ENCODE data around the gene UBE2I.
"Not testable (repeated sequence)": the region's sequence is repeated elsewhere in the genome, so short reads cannot be mapped to it uniquely, and the experiment has no call there.

The UBE2I gene

DNA sequence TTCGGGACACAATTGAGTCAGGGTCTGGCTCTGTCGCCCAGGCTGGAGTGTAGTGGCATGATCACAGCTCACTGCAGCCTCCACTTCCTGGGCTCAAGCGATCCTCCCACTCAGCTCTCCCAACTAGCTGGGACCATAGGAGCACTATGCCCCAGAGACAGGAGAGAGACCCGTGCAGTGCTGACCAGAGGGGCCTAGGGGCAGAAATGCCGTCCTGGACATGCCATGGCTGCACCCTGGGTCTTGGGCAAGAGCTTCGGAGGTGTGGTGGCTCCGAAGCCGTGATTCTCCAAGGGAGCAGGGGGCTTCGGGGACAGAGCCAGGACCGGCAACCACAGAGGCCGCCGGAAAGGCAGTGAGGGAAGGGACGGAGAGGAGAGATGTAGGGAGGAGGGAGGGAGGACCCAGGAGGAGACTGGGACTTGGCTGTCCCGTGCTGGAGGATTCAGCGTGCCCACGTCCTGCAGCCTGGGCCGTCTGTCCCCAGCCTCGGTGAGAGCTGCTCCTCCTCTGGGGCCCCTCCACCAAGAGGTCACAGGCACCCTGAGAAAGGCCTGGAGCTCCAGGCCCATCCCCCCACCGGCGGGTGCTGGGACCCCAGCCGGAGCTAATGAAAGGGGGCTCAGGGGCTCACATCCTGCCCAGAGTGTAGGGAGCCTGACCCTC lies 31.7 kb upstream of the UBE2I start:
- no peak for DNase-seq

DNA sequence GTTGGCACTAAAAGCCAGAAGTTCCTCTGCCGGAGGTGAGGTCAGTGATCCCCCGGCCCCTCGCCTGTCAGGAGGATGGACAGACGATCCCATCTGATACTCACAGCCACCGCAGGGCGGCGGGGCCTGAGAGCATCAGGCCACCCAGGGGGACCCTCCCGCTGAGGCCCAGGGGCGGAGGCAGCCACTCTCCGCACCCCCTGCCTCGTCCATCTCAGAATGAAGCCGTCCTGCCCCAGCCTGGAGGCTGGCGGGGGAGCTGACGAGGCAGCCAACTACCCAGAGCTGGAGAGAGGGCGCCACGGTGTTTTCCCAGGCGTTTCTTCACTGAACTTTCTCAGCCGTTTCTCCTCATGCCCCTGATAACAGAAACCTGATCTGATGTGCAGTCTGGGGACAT lies 31.0 kb upstream of the UBE2I start:
- DNase-seq, result no peak

DNA sequence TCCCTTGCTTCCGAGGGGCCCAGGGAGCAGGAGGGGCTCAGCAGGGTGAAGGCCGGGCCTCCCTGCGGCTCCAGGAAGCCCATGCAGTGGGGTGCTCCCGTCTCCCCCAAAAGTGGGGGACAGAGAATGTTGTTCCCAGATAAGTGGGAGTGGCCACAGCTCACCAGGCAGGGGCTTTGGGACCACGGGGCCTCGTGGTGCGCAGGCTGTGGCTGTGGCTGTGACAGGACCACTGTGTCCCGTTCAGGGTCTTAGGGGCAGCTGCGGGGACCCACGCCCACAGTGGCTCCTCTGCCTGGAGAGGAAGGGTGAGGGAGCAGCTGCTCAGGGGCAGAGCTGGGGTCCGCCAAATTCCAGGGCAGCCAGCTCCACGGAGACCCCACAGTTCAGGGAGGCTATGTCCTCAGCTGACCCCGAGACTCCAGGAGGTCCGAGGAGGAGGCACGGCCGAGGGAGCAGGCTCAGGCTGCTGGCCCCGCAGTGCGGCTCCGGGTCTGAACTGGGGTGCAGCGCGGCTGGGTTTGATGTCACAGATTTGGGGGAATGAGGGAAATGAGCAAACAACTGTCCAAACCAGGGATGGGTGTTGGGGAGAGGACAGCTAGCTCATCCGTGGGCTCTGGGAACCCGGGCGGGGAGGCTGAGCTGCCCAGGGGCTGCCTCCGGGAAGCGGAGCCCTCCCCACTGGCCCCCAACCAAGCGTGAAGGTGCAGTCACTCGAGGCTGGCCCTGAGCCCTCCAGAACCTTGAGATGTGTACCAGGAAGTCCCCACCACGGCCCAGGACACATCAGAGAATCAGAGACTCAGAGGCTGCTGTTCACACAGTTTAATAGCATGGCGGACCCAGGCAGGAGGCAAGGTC lies 30.1 kb upstream of the UBE2I start:
- DNase-seq, result no peak

DNA sequence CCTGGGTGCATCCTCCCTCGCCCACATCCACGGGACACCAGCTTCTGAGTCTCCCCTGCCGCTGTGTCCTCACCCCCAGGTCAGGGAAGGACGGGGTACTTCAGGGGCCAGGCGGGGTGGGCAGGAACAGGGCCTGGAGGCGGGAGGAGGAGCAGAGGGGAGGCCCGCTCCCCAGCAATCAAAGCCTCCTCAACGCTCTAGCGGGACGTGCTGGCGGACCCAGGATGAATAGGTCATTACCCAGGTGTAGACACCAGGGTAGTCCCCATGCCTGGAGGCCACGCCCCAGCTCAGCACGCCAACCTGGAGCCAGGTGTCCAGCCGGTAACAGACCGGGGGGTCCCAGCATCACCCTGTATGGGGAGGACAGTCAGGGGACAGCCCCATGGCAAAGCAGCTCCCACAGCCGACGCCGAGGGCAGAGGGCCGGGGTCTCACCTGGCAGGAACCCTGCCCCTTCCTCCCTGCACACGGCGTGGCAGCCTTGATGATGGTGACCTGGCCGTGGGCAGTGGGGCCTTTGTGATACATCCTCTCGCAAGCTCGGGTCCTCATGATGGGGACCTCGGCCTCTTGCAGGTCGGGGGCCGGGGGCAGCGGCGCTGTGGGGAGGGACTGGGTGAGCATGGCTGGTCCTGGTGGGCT lies 29.4 kb upstream of the UBE2I start:
- DNase-seq, result no peak

DNA sequence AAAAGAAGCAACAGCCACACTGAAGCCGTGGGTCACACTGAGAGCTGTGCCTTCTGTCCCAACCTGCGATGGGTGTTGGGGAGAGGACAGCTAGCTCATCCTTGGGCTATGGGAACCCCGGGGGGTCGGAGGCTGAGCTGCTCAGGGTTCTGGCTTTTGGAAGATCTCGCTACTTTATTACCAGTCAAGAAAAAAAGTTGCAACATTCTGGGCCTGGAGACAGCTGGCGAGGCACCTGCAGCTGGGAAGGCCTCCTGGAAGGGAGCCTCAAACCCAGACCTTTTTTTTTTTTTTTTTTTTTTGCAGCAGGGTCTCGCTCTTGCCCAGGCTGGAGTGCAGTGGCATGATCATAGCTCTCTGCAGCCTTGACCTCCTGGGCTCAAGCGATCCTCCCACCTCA lies 28.7 kb upstream of the UBE2I start:
- DNase-seq, result no peak

DNA sequence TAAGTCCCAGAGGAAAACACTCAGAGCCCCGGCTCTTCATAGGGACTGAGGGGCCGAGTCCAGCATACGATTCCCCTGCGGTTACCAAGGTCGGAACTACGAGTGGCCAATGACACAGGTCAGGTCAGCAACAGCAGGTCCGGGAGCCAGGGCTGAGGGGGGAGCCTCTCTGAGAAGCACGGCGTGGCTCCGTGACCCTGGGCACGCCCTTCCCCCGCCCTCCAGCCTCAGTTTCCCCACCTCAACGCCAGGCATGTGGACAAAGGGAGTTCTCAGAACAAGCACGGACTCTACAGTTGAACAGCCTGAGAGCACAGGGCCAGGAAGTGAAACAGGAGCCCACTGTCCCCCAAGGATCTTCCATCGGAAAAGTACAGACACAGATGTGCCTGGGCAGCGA lies 27.9 kb upstream of the UBE2I start:
- DNase-seq, result no peak

DNA sequence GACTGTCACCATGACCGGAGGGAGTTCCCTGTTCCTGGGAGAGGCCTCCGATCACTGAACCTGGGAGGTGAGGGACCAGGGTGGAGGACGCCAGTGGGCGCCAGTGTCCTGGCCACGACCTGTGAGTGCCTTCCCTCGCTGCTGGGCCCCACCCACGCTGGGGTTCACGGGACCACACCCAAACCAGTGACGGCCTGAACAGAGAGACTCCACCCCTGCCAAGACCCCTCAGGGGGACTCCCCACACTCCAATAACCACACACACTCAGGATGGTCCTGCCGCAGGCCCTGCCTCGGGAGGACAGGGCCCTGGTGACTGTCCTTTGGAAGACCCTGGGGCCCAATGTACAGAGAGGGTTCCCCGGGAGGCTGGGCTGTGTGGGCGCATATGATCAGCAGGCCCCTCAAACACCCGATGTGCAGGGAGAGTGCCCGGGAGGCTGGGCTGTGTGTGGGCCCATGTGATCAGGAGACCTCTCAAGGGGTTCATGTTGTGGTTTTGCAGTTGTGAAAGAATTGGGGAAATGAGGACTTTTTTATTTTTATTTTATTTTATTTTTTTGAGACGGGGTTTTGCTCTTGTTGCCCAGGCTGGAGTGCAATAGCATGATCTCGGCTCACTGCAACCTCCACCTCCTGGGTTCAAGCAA lies 27.0 kb upstream of the UBE2I start:
- no peak for DNase-seq

DNA sequence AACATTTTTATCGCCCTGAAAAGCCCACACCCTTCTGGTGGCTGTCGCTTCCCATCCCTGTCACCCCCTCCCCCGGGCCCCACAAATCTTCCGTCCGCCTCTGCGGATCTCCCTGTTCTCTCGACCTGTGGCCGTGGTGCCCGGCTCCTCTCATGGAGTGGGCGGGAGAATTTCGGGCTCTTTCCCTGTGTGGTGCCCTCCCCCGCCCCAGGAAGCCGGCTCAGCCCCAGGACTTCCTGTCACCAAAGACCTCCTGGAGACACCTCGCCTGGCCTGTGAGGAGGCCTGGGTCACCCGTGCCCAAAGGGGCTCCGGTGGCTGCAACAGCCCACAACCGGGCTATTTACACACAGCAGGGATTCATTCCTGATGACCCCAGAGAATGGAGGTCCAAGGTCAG lies 26.1 kb upstream of the UBE2I start:
- DNase-seq, result no peak

DNA sequence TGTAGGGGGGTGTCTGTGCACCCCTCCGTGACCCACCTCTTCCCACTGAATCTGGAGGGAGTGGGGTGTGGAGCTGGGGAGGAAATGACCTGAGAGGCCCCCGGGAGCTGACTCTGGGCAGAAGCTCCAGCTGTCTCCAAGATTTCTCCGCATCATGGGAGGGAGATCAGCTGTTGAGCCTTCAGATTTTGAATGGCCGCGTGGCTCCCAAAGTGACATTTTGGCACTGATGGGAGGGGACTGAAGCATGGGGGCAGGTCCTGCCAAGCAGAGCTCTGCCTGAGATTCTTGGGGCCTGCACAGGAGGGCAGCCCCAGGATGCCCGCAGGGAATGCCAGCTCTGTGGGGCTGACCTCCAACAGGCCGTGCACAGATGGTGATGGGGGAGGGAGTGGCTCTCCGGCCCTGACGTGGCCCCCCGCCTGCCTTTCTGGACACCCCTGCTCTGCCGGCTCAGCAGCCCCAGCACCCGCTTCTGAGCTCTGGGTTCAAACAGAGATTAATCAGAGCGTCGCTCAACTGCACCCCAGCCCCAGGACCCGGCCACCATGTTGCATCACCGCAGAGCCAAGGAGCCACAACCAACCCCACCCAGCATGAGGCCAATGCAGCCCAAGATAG lies 25.3 kb upstream of the UBE2I start:
- DNase-seq, result no peak

DNA sequence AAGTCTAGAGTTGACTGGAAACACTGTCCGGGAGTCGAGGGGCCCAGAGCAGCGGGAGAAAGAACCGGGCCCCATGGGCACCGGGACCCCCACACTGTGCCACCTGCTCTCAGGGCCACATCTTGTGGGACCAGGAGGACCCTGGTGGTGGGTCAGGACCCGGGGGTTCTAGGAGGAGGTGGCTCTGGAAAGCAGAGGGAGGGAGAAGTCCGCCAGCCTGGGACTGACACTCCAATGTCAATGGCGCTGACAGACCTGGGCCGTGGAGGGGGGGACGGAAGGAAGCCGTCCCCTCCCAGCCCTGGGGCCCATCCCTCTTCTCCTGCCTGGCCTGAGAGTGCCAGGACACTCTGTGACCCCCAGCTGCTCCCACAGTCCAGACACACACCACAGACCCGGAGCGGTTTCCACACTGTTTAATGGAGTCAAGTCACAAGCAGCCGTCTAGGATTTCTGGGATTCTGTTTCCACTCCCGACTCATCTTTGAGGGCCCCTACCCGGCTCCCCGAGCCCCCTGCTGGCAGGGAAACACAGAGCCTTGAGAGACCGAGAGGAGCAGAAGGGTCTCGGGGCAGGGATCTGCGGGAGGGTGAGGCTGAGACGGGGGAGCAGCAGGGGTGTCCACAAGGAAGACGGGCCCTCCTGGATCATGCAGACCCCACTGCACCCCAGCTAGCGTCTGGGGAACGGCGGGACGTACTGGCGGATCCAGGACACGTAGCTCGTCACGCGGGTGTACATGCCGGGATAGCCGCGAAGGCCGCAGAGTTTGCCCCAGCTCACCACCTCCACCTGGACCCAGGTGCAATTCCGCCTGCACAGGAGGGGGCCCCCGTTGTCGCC lies 23.5 kb upstream of the UBE2I start:
- DNase-seq, result no peak

DNA sequence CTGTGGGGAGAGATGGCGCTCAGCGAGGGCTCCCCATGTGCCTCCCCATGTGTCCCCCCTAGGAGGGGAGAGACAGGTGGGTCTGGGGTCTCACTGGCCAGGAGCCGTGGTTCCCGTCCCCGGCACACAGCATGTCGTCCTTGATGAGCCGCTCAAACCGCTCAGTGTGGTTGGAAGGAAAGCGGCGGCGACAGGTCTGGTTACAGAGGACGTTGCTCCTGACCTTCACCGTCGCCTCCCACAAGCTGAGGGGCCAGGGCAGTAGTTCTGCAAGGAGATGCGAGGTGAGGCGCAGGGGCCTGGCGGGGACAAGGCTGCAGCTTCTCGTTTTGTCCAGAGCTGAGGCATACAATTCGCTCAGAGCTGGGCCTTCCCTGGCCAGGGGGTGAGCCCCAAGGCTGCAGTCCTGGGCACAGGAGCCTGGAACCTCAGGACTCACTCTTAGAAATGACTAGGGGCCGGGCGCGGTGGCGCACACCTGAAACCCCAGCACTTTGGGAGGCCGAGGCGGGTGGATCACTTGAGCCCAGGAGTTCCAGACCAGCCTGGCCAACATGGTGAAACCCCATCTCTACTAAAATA lies 22.8 kb upstream of the UBE2I start:
- DNase-seq, result no peak

DNA sequence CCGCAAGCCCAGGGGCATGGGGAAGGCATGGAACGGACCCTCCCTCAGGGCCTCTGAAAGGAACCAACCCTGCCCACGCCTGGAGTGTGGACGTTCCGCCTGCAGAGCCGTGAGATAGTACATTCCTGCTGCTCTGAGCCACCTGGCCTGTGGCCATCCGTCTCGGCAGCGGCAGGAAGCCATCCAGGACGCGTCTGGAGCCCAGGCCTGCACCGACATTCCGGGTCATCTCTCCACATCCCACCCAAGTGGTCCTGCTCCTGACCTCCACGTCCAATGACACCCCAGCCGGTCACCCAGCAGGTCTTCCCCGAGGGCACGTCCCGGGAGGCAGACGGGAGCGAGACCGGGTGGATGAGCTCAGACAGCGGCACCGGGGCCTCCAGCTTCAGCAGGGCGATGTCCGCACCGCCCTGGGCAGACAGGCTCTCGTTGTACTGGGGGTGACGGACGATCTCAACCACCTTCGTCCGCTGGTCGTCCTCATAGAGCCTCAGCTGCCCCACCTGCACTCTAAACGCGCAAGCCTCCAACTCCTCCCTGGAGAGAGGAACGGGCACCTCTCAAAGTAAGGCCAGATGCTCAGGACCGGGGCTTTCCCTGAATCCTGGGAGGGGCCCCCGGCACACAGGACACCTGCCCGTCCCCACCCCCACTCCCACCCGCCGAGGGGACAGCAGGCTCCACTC lies 21.3 kb upstream of the UBE2I start:
- DNase-seq, result no peak

DNA sequence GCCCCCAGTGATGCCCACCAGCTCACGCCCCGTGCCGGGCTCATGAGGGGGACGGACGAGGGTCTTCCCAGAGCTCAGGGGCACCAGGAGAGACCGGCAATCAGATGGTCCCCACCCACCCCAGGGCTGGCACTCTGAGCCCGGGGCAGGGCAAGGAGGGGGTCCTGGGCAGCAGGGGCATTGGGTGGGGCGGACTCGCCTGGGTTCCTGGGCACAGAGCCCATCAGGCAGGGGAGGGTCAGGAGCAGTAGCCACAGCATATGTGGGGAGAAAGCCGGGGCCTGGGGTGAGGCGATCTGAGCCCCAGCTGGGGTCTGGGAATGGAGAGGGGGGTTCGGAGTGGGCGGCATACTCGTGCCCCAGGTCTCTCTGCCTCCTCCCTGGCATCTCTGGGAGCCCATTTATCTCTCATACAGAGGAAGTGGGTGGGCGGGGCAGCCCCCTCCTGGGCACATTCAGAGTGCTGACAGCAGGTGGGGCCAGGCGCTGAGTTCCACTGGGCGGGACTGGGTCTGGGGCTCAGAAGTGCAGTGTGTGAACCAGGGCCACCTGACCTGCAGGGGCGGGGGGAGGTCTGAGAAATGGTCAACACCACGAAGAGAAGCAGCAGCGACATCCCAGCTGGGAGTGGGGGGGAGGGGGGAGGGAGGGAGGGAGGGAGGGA lies 20.5 kb upstream of the UBE2I start:
- DNase-seq, result no peak

DNA sequence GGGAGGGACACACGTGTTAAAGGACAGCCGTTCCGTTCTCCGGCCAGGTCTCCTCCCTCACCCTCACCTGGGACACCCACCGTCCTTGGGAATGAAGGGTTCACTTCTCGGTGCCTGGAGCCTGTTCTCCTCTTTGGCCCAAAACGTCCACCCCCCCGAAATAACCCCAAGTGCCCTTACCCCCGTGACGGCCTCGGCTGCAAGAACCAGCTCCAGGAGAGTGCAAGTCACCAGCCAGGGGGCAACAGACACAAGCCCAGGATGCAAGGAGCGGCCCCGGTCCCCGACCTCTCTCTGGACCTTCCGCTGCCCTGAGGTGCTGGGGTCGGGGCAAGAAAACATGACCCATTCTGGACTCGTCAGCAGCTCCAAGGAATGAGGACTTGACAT lies 20.0 kb upstream of the UBE2I start:
- no peak for DNase-seq

DNA sequence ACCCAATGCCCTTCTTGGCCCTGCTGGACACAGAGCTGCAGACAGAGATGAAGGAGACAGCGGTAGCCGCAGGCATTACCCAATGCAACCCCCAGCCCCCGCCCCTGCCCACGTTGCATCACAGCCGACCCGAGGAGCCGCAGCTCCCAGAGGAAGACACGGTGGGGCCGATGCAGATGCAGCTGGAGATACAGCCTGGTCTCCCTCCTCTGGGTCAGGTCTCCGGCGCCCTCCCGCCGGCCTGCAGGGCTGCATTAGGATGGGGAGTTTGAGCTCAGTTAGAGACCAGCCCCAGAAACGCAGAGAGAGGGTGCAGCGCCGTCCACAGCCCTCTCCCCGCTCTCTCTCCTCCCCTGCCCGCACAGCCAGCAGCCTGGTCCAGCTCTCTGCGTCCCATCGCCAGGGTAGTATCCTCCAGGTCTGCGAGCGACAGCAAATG lies 19.4 kb upstream of the UBE2I start:
- no peak for DNase-seq

DNA sequence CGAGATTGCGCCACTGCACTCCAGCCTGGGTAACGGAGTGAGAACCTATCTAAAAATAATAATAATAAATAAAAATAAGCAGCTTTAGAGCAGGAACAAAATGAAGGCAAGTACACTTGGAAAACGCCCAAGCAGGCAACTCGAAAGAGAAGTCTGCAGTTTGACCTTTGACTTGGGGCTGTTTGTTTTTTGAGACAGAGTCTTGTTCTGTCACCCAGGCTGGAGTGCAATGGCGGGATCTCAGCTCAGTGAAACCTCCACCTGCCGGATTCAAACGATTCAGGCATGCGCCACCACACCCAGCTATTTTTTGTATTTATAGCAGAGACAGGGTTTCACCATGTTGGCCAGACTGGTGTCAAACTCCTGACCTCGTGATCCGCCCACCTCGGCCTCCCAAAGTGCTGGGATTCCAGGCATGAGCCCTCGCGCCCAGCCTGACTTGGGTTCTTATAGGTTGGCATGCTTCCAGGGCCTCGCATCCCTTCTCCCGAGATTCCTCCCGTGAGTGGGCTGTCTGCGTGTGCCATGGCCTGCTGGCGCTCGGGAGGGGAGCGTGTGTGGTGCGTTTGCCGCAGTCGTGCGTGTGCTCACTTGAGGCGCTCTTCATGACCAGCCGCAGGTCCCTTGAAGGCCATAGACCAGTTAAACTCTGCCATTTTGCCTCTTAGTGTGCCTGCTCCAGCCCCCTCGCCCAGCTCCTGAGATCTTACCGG lies 18.4 kb upstream of the UBE2I start:
- DNase-seq, result no peak

DNA sequence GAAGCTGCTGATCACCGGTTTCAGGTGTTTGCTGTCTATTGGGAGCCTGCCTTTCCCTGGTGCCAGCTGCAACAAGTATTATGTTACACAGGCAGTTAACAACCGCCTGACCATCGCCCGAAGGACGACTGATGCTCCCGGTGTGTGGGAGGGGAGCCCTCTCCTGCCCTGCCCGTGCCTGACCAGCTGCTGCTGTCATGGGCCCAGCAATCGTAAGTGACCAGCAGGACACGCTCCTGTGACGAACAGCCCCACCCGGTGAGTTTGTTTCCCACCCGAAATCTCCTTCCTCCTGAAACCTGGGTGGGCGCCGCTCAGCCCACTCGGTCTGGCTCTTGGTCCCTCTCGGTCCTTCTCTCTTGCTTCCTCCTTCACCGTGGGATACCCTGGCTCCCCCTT lies 17.9 kb upstream of the UBE2I start:
- DNase-seq, result no peak

DNA sequence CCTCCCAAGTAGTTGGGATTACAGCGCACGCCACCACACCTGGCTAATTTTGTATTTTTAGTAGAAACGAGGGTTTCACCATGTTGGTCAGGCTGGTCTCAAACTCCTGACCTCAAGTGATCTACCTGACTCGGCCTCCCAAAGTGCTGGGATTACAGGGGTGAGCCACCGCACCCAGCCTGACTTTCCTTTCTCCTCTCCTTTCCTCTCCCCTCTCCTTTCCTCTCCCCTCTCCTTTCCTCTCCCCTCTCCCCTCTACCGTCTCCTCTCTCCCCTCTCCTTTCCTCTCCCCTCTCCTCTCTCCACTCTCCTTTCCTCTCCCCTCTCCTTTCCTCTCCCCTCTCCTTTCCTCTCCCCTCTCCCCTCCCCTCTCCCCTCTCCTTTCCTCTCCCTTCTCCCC lies 17.2 kb upstream of the UBE2I start:
- not testable (repeated sequence) for DNase-seq

DNA sequence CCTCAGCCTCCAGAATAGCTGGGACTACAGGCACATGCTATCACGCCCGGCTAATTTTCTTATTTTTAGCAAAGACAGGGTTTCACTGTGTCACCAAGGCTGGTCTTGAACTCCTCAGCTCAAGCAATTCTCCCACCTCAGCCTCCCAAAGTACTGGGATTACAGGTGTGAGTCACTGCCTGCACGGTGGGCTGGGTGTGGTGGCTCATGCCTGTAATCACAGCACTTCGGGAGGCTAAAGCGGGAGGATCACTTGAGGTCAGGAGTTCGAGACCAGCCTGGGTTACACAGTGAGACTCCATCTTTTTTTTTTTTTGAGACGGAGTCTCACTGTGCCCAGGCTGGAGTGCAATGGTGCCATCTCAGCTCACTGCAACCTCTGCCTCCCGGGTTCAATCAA lies 16.6 kb upstream of the UBE2I start:
- DNase-seq, result not testable (repeated sequence)
